ENCODE results near the gene STARD5. TPM values are rescaled to one million over a fixed set of nuclear protein-coding genes. Genes with fewer than 3 reads are reported as not detected.

The STARD5 gene
- total RNA-seq, 4 donors from 2014 or later = 1.5 to 11.3 (median 8.5) TPM

DNA sequence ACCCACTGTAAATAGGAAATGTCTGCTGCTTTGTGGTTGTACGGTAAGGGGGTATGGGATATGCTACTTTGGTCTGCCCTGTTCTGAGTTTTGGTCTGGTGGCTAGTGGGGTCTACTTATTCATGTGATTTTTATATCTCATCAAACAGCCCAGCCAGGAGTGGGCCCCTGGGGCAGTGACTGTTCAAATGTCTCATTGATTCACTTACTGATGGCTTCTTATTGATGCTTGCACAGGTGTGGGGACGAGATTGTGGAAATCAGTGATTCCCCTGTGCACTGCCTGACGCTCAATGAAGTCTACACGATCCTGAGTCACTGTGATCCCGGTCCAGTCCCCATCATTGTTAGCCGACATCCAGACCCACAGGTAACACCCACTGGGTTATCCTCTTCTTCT lies 38.5 kb downstream of the STARD5 start:
- 94 to 99% methylated on average over 6 of the region's 6 CpGs for WGBS, 2 donors
- intact Hi-C loops (cut with DNase I) = no loop called here

GRCh38 chr15:81284256-81285031 lies 39.5 kb downstream of the STARD5 start:
- Histone ChIP-seq H3K27me3 (no peaks in the 10 kb centered on the region), H3K4me1 (peaks cover 8 to 19% of the 10 kb centered on the region in 2 donors), H3K27ac (no peak overlapping the region), H3K36me3 (no peaks in the 10 kb centered on the region), H3K4me3 (replicated peaks in 1 of 3) (no peak overlapping the region), H3K9me3 (no peaks in the 10 kb centered on the region)
- DNase-seq = no peak
- TF ChIP-seq CTCF (IDR thresholded peaks at IDR 0.05) (no peak), POLR2A (IDR thresholded peaks at IDR 0.05) (no peak)
- 85 to 93% methylated on average over 5 of the region's 5 CpGs for WGBS, 2 donors
- intact Hi-C loops (cut with DNase I) = no loop called here

More for the DNA sequence above, 38.5 kb downstream of the STARD5 start:
- no peaks in the 10 kb centered on the region for H3K9me3 ChIP-seq
- H3K4me1 ChIP-seq = peaks cover 0 to 9% of the 10 kb centered on the region in 2 donors
- no peaks in the 10 kb centered on the region for H3K36me3 ChIP-seq
- DNase-seq = no peak
- H3K27me3 ChIP-seq = no peaks in the 10 kb centered on the region
- no peak overlapping the region for H3K4me3 ChIP-seq (replicated peaks in 1 of 3)
- H3K27ac ChIP-seq = no peak overlapping the region
- TF ChIP-seq CTCF (IDR thresholded peaks at IDR 0.05) (no peak), POLR2A (IDR thresholded peaks at IDR 0.05) (no peak)

DNA sequence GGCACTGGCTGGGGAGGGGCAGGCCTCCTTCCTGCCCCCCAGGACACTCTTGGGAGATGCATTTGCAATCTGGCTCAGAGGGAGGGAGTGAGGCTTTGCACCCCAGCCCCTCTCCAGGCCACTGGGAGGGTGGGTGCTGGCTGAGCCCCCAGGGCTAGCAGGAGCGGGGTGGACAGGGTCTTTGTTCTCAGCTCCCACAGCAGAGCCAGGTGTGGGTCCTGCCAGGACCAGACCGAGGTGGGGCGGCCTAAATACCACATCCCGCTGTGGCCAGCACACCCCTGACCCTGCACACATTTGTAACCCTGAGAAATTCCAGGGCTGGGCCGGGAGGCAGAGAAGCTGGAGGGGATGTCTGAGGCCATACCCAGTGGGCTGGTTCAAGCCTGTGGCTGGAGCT lies 41.0 kb downstream of the STARD5 start:
- no peak for DNase-seq
- Histone ChIP-seq H3K36me3 (no peaks in the 10 kb centered on the region), H3K9me3 (no peaks in the 10 kb centered on the region), H3K4me1 (peaks cover 10 to 21% of the 10 kb centered on the region in 2 donors), H3K4me3 (replicated peaks in 1 of 3) (no peak overlapping the region), H3K27ac (no peak overlapping the region), H3K27me3 (no peaks in the 10 kb centered on the region)
- intact Hi-C loops (cut with DNase I) = no loop called here
- TF ChIP-seq POLR2A (IDR thresholded peaks at IDR 0.05) (no peak), CTCF (IDR thresholded peaks at IDR 0.05) (no peak)
- WGBS, 2 donors = 90 to 97% methylated on average over 5 of the region's 5 CpGs

DNA sequence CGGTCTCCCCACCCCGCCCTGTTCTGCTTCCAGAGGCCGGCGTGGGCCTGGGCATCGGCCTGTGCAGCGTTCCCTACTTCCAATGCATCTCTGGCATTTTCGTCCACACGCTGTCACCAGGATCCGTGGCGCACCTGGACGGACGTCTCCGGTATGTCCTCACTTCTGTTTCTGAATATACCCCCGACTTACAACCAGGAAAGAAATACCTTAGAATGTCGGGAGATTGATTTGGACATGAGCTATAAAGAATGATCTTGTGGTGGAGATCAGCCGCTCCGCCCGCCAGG lies 41.4 kb downstream of the STARD5 start:
- intact Hi-C loops (cut with DNase I) = no loop called here
- Histone ChIP-seq H3K4me1 (peaks cover 10 to 21% of the 10 kb centered on the region in 2 donors), H3K4me3 (replicated peaks in 1 of 3) (no peak overlapping the region), H3K9me3 (no peaks in the 10 kb centered on the region), H3K27ac (no peak overlapping the region), H3K27me3 (no peaks in the 10 kb centered on the region), H3K36me3 (no peaks in the 10 kb centered on the region)
- no peak for TF ChIP-seq POLR2A (IDR thresholded peaks at IDR 0.05)
- no peak for TF ChIP-seq CTCF (IDR thresholded peaks at IDR 0.05)
- no peak for DNase-seq
- WGBS, 2 donors = 96% methylated on average over 18 of the region's 18 CpGs

GRCh38 chr15:81281766-81282605 lies 42.0 kb downstream of the STARD5 start:
- 92 to 94% methylated on average over 12 of the region's 12 CpGs for WGBS, 2 donors
- DNase-seq = no peak
- no peak overlapping the region for H3K27ac ChIP-seq
- intact Hi-C loops (cut with DNase I) = no loop called here
- H3K9me3 ChIP-seq = no peaks in the 10 kb centered on the region
- no peaks in the 10 kb centered on the region for H3K36me3 ChIP-seq
- H3K4me3 ChIP-seq (replicated peaks in 1 of 3) = no peak overlapping the region
- peaks cover 10 to 21% of the 10 kb centered on the region in 2 donors for H3K4me1 ChIP-seq
- TF ChIP-seq POLR2A (IDR thresholded peaks at IDR 0.05) (no peak), CTCF (IDR thresholded peaks at IDR 0.05) (no peak)
- H3K27me3 ChIP-seq = no peaks in the 10 kb centered on the region
